ENCODE measurements around the gene MOB2.

The MOB2 gene

DNA sequence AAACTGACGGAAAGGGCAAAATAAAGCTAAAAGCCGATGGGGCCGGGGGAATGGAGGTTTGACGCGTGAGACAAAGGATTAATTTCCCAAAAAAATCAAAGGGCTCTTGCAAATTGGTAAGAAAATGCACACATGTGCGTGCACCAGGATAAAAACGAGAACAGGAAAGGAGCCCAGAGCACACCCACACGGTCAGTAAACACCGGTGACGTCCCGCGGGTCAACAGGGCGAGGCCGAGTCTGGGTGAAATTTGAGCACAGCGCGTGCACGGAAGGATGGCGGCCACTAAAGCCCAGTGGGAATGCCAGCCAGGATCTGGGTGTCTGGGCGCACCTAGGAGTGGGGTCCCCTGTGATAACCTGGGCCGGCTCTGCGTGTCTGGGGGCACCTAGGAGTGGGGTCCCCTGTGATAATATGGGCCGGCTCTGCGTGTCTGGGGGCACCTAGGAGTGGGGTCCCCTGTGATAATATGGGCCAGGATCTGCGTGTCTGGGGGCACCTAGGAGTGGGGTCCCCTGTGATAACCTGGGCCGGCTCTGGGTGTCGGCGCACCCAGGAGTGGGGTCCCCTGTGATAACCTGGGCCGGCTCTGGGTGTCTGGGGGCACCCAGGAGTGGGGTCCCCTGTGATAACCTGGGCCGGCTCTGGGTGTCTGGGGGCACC is 52.5 kb downstream of the MOB2 start:
- TF ChIP-seq POLR2AphosphoS5 (IDR thresholded peaks at IDR 0.05; ENCODE audit: low read depth, low read length) (no peak), SIN3A (IDR thresholded peaks at IDR 0.05; ENCODE audit: borderline replicate concordance, insufficient read depth, low read length) (no peak), FOXP2 (optimal IDR thresholded peaks at IDR 0.05; ENCODE audit: borderline replicate concordance, extremely low read depth, extremely low read length, insufficient read depth) (no peak), TAF1 (IDR thresholded peaks at IDR 0.05; ENCODE audit: borderline replicate concordance, insufficient read depth, low read length) (no peak)
- TF ChIP-seq, protein P1, sequence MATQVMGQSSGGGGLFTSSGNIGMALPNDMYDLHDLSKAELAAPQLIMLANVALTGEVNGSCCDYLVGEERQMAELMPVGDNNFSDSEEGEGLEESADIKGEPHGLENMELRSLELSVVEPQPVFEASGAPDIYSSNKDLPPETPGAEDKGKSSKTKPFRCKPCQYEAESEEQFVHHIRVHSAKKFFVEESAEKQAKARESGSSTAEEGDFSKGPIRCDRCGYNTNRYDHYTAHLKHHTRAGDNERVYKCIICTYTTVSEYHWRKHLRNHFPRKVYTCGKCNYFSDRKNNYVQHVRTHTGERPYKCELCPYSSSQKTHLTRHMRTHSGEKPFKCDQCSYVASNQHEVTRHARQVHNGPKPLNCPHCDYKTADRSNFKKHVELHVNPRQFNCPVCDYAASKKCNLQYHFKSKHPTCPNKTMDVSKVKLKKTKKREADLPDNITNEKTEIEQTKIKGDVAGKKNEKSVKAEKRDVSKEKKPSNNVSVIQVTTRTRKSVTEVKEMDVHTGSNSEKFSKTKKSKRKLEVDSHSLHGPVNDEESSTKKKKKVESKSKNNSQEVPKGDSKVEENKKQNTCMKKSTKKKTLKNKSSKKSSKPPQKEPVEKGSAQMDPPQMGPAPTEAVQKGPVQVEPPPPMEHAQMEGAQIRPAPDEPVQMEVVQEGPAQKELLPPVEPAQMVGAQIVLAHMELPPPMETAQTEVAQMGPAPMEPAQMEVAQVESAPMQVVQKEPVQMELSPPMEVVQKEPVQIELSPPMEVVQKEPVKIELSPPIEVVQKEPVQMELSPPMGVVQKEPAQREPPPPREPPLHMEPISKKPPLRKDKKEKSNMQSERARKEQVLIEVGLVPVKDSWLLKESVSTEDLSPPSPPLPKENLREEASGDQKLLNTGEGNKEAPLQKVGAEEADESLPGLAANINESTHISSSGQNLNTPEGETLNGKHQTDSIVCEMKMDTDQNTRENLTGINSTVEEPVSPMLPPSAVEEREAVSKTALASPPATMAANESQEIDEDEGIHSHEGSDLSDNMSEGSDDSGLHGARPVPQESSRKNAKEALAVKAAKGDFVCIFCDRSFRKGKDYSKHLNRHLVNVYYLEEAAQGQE (IDR thresholded peaks at IDR 0.05; ENCODE audit: insufficient read depth in 1 of 2, low read depth in 2 of 2, low read length in 2 of 2): no peak

DNA sequence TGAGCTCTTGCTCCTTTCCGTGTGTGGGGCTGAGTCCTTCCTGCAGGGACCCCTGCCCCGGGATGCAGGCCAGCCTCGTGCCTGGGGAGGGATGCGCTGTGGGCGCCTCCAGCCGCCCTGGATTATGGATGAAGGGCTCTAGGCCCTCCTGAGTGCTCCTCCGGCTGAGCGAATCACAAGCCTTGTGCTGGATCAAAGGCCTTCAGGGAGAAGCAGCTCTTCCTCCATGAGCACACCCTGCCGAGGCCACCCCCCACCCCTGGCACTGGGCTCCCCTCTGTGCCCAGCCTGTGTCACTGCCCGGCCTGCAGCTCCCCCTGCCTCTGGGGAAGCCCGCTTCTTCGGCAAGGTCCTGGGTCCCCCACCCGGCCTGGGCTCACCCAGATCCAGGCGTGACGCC is 53.0 kb downstream of the MOB2 start:
- TF ChIP-seq POLR2AphosphoS5 (IDR thresholded peaks at IDR 0.05; ENCODE audit: low read depth, low read length) (no peak), TAF1 (IDR thresholded peaks at IDR 0.05; ENCODE audit: borderline replicate concordance, insufficient read depth, low read length) (no peak), FOXP2 (optimal IDR thresholded peaks at IDR 0.05; ENCODE audit: borderline replicate concordance, extremely low read depth, extremely low read length, insufficient read depth) (no peak)

DNA sequence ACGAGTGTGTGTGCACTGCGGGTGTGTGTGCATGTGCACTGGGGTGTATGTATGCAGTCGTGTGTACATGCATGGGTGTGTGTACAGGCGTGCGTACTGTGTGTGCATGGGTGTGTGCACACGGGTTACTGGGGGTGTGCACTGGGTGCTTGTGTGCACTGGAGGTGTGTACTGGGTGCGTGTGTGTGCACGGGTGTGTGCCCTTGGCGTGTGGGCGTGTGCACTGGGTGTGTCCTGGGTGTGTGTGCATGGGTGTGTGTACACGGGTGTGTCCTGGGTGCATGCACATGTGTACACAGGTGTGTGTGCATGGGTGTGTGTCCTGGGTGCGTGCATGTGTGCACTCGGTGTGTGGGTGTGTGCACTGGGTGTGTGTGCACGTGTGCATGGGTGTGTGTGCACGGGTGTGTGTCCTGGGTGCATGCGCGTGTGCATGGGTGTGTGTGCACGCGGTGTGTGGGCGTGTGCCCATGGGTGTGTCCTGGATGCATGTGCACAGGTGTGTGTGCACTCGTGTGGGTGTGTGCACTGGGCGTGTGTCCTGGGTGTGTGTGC is 57.7 kb downstream of the MOB2 start:
- TF ChIP-seq FOXP2 (optimal IDR thresholded peaks at IDR 0.05; ENCODE audit: borderline replicate concordance, extremely low read depth, extremely low read length, insufficient read depth) (no peak), TAF1 (IDR thresholded peaks at IDR 0.05; ENCODE audit: borderline replicate concordance, insufficient read depth, low read length) (no peak), SIN3A (IDR thresholded peaks at IDR 0.05; ENCODE audit: borderline replicate concordance, insufficient read depth, low read length) (no peak), POLR2AphosphoS5 (IDR thresholded peaks at IDR 0.05; ENCODE audit: low read depth, low read length) (no peak)
- TF ChIP-seq, protein P1 (IDR thresholded peaks at IDR 0.05; ENCODE audit: insufficient read depth in 1 of 2, low read depth in 2 of 2, low read length in 2 of 2): no peak

DNA sequence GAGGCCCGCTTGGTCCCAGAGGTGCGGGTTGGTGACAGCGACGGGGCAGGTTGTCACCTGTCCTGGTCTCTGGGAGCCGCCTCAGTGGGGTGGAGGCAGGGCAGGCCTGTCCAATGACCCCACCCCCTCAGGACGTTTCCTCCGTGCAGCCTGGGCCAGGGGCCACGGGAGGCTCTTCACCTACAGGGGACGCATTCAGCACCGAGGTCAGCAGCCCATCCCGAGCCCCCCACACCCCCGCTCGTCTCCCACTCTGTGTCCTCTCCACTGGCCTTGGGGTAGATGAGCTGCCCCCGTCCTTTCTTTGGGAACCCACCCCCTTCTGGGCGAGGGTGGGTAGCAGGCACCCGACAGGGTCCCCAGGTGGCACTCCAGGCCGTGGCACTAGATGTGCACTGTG is 61.1 kb downstream of the MOB2 start:
- TF ChIP-seq FOXP2 (optimal IDR thresholded peaks at IDR 0.05; ENCODE audit: borderline replicate concordance, extremely low read depth, extremely low read length, insufficient read depth) (no peak), SIN3A (IDR thresholded peaks at IDR 0.05; ENCODE audit: borderline replicate concordance, insufficient read depth, low read length) (no peak), TAF1 (IDR thresholded peaks at IDR 0.05; ENCODE audit: borderline replicate concordance, insufficient read depth, low read length) (no peak), POLR2AphosphoS5 (IDR thresholded peaks at IDR 0.05; ENCODE audit: low read depth, low read length) (no peak)
- TF ChIP-seq, protein P1 (IDR thresholded peaks at IDR 0.05; ENCODE audit: insufficient read depth in 1 of 2, low read depth in 2 of 2, low read length in 2 of 2): no peak; a peak in 1 of 4 replicates

- TF ChIP-seq FOXP2 (optimal IDR thresholded peaks at IDR 0.05; ENCODE audit: borderline replicate concordance, extremely low read depth, extremely low read length, insufficient read depth): no peak
- no peak for TF ChIP-seq TAF1 (IDR thresholded peaks at IDR 0.05; ENCODE audit: borderline replicate concordance, insufficient read depth, low read length)
- TF ChIP-seq SIN3A (IDR thresholded peaks at IDR 0.05; ENCODE audit: borderline replicate concordance, insufficient read depth, low read length): no peak
- TF ChIP-seq, protein P1 (IDR thresholded peaks at IDR 0.05; ENCODE audit: insufficient read depth in 1 of 2, low read depth in 2 of 2, low read length in 2 of 2): no peak
- no peak for TF ChIP-seq POLR2AphosphoS5 (IDR thresholded peaks at IDR 0.05; ENCODE audit: low read depth, low read length)
These were observed 61.6 kb downstream of the MOB2 start for GRCh38 chr11:1425006-1425405.

Data from PFSK-1 (cell line).